K562 (cell line): Measurements from ENCODE around the gene BTBD1. TPM values are rescaled to one million over a fixed set of nuclear protein-coding genes. Genes with fewer than 3 reads are reported as not detected.

Experiments
- ATAC-seq: fragments of 200-7000 bp; cut with Tn5 transposase; 3 replicates; pipeline ENCODE4 v1.9.1; 2020; ENCODE audit warnings: moderate library complexity
- BruUV-seq: library from RNA; stranded (reverse); fragments of 400-500 nt; replicated peaks from 2 replicates; lab custom pipeline; 2021; lab: Mats Ljungman, UMichigan
- CTCF ChIA-PET: fragments of 300-600 bp; formaldehyde crosslinking; extraction: SDS; loops from one replicate; lab custom pipeline; 2021; ENCODE audit warnings: low intra/inter-chr PET ratio; lab: Yijun Ruan, JAX
- POLR2A ChIA-PET: fragments of 300-600, 350-650 bp; sonication (Branson Sonifier 250); formaldehyde crosslinking; extraction: SDS; loops from one replicate; lab custom pipeline; 2021; ENCODE audit warnings: antibody characterized with exemption, inconsistent platforms; lab: Yijun Ruan, JAX
- DNase-seq, 4 experiments: peaks; one replicate each; pipeline versions ENCODE4 v3.0.0 to v3.0.0-alpha.2; 2011 to 2018; ENCODE audit warnings: low spot score in 3 of 4, mixed read lengths in 3 of 4; ENCODE audit errors: extremely low read depth in 1 of 4
- FAIRE-seq: peaks from 2 replicates; lab custom pipeline; 2011; peaks lifted over from hg19 to GRCh38; lab: Jason Lieb, UNC
- H2AFZ ChIP-seq: 2 replicates; pipeline ENCODE4 v1.6.0; 2011; ENCODE audit warnings: low read depth, low read length, control low read depth, inconsistent platforms
- H3K27ac ChIP-seq: fragments of 200-600 bp; 3 replicates; pipeline ENCODE4 v1.8.0; 2011; ENCODE audit warnings: low read depth, mild to moderate bottlenecking, control low read depth, inconsistent platforms, low read length, moderate library complexity, mixed read lengths; ENCODE audit errors: extremely low read depth
- H3K27me3 ChIP-seq, 2 experiments: fragments of 300-600 bp in 1 of 2; 2 replicates in 1 of 2; 3 replicates in 1 of 2; pipeline versions ENCODE4 v1.6.0 to v1.8.0; 2011; ENCODE audit warnings: inconsistent platforms in 2 of 2, low read length in 2 of 2, mild to moderate bottlenecking in 1 of 2, mixed read lengths in 1 of 2, moderate library complexity in 1 of 2; ENCODE audit not compliant: control insufficient read depth in 2 of 2, insufficient read depth in 2 of 2
- H3K36me3 ChIP-seq: fragments of 300-600 bp; 3 replicates; pipeline ENCODE4 v1.8.0; 2011; ENCODE audit warnings: mild to moderate bottlenecking, low read length, inconsistent platforms; ENCODE audit not compliant: control insufficient read depth, insufficient read depth
- H3K4me1 ChIP-seq, 2 experiments: fragments of 200-600 bp in 1 of 2; replicated peaks in 1 of 2; 2 replicates in 1 of 2; 3 replicates in 1 of 2; pipeline versions ENCODE4 v1.5.1 to v1.8.0; 2011; ENCODE audit warnings: inconsistent platforms in 2 of 2, low read length in 2 of 2, mild to moderate bottlenecking in 1 of 2, mixed read lengths in 1 of 2, moderate library complexity in 1 of 2; ENCODE audit not compliant: control insufficient read depth in 2 of 2, insufficient read depth in 2 of 2
- H3K4me2 ChIP-seq: 2 replicates; pipeline ENCODE4 v1.6.1; 2011; ENCODE audit warnings: low read length, control low read depth, inconsistent platforms, mixed read lengths; ENCODE audit not compliant: insufficient read depth
- H3K4me3 ChIP-seq: fragments of 200-600 bp; sonication (generic), shearing (Covaris generic); 2 replicates; pipeline ENCODE4 v1.5.1; 2016; ENCODE audit warnings: control low read depth, inconsistent platforms
- H3K79me2 ChIP-seq: fragments of 200-600 bp; 3 replicates; pipeline ENCODE4 v1.8.0; 2011; ENCODE audit warnings: low read length, inconsistent platforms; ENCODE audit not compliant: control insufficient read depth, insufficient read depth
- H3K9ac ChIP-seq, 2 experiments: 2 replicates each; pipeline versions ENCODE4 v1.6.0 to v1.6.1; 2011; ENCODE audit warnings: low read depth in 2 of 2, low read length in 2 of 2, control low read depth in 1 of 2, inconsistent platforms in 1 of 2, mild to moderate bottlenecking in 1 of 2, mixed read lengths in 1 of 2; ENCODE audit not compliant: insufficient read depth in 1 of 2
- H3K9me1 ChIP-seq: one replicate; pipeline ENCODE4 v1.6.0; 2011; ENCODE audit warnings: inconsistent platforms, mild to moderate bottlenecking, low read length, moderate library complexity; ENCODE audit not compliant: control insufficient read depth, insufficient read depth
- H3K9me3 ChIP-seq: replicated peaks from 2 replicates; pipeline ENCODE4 v1.5.1; 2011; ENCODE audit warnings: low read depth, low read length, inconsistent platforms; ENCODE audit not compliant: control insufficient read depth, insufficient read depth
- H4K20me1 ChIP-seq: replicated peaks from 2 replicates; pipeline ENCODE4 v1.6.1; 2011; ENCODE audit warnings: low read length, inconsistent platforms, mixed read lengths; ENCODE audit not compliant: control insufficient read depth, insufficient read depth
- BACH1 ChIP-seq: fragments of 200-800 bp; sonication (Bioruptor generic); IDR thresholded peaks from 2 replicates; pipeline ENCODE4 v1.6.1; 2016; ENCODE audit warnings: missing genetic modification characterization, missing compliant biosample characterization
- BHLHE40 ChIP-seq: IDR thresholded peaks from 2 replicates; pipeline ENCODE4 v1.6.1; 2011; ENCODE audit warnings: low read length, improper control_type of control experiment
- FOXJ2 ChIP-seq: fragments of 200-800 bp; sonication (Bioruptor generic); IDR thresholded peaks from 2 replicates; pipeline ENCODE4 v1.6.1; 2016; ENCODE audit warnings: missing genetic modification characterization, missing compliant biosample characterization
- GTF2E2 ChIP-seq: fragments of 200-800 bp; sonication (Bioruptor generic); IDR thresholded peaks from 2 replicates; pipeline ENCODE4 v1.6.1; 2016; ENCODE audit warnings: missing genetic modification characterization, missing compliant biosample characterization
- NFYB ChIP-seq: IDR thresholded peaks from 2 replicates; pipeline ENCODE4 v1.6.1; 2011; ENCODE audit warnings: mild to moderate bottlenecking, moderate library complexity; ENCODE audit not compliant: insufficient read length; ENCODE audit errors: extremely low read depth
- NKRF ChIP-seq: fragments of 450-650 bp; IDR thresholded peaks from 2 replicates; pipeline ENCODE4 v1.6.1; 2016; ENCODE audit warnings: borderline replicate concordance
- PRPF4 ChIP-seq: fragments of 200-400 bp; formaldehyde crosslinking; IDR thresholded peaks from one replicate; pipeline ENCODE4 v1.6.1; 2017; ENCODE audit warnings: low read length, low read depth, mild to moderate bottlenecking; ENCODE audit not compliant: insufficient read depth, poor library complexity, severe bottlenecking
- RBBP5 ChIP-seq: fragments of 200-600 bp; sonication (generic); IDR thresholded peaks from 2 replicates; pipeline ENCODE4 v1.6.1; 2012; ENCODE audit warnings: borderline replicate concordance, mild to moderate bottlenecking, low read length, control low read depth, inconsistent platforms; ENCODE audit not compliant: insufficient read depth, poor library complexity, severe bottlenecking
- SIN3B ChIP-seq: fragments of 450-650 bp; IDR thresholded peaks from 2 replicates; pipeline ENCODE4 v1.6.1; 2017; ENCODE audit warnings: low read depth, mild to moderate bottlenecking, moderate library complexity
- TAF15 ChIP-seq: fragments of 200-400 bp; formaldehyde crosslinking; IDR thresholded peaks from 2 replicates; pipeline ENCODE4 v1.6.1; 2017; ENCODE audit warnings: mild to moderate bottlenecking, low read depth, low read length, moderate library complexity
- ZFP1 ChIP-seq: fragments of 450-650 bp; formaldehyde crosslinking; IDR thresholded peaks from 2 replicates; pipeline ENCODE4 v1.4.0; 2020; ENCODE audit warnings: mild to moderate bottlenecking, mixed read lengths
- ZHX1 ChIP-seq: fragments of 150-350 bp; conservative IDR thresholded peaks from 2 replicates; pipeline ENCODE4 v1.6.1; 2014; ENCODE audit warnings: low read length
- ZNF175 ChIP-seq: fragments of 200-800 bp; sonication (Bioruptor generic); IDR thresholded peaks from 2 replicates; pipeline ENCODE4 v1.6.1; 2016; ENCODE audit warnings: low read depth, mild to moderate bottlenecking, missing genetic modification characterization, missing compliant biosample characterization
- ZNF263 ChIP-seq: sonication (generic); formaldehyde crosslinking; IDR thresholded peaks from 2 replicates; pipeline ENCODE4 v1.8.0; 2022; ENCODE audit warnings: mild to moderate bottlenecking, missing genetic modification reagents, borderline replicate concordance
- ZNF3 ChIP-seq: fragments of 250-450 bp; sonication (Bioruptor Pico); IDR thresholded peaks from 2 replicates; pipeline ENCODE4 v1.5.0; 2021; ENCODE audit warnings: mild to moderate bottlenecking, moderate library complexity
- ZSCAN32 ChIP-seq: fragments of 450-650 bp; formaldehyde crosslinking; IDR thresholded peaks from 2 replicates; pipeline ENCODE4 v1.4.0; 2020; ENCODE audit warnings: mild to moderate bottlenecking, moderate library complexity
- WGBS: fragments of 100-300 bp; shearing (Covaris generic); methylation state at CpG from one replicate; pipeline ENCODE4 v1.1.6; 2016; ENCODE audit warnings: low coverage, mixed read lengths; ENCODE audit not compliant: insufficient coverage; ENCODE audit errors: missing lambda C conversion rate; 5-methylcytosine and 5-hydroxymethylcytosine counted together
- in situ Hi-C: fragments of 300-500 bp; cut with MboI; formaldehyde crosslinking; loops from 4 replicates; pipeline ENCODE4 v1.15.0; 2018; ENCODE audit warnings: inconsistent platforms, mixed read lengths
- intact Hi-C: fragments of 100-400 bp; cut with micrococcal nuclease; formaldehyde crosslinking; loops from 2 replicates; pipeline ENCODE4 v1.14.2; 2022
- polyA plus RNA-seq, 8 experiments: library from polyadenylated mRNA; depleted of rRNA in 4 of 8; stranded (reverse) in 5 of 8; unstranded in 3 of 8; fragments of >200 nt; fragmentation: Nextera tagmentation in 2 of 8; fragmentation: Illumina TruSeq in 1 of 8; extraction: Ambion mirVana in 2 of 8; extraction: Trizol in 1 of 8; gene quantifications; 2 replicates each; pipeline versions ENCODE4 v1.2.1 to v1.2.3, GENCODE V29; 2011 to 2014; ENCODE audit warnings: inconsistent platforms in 1 of 8, missing spikeins in 1 of 8
- total RNA-seq, 7 experiments: library from RNA; depleted of rRNA in 6 of 7; stranded (reverse); fragments of >200 nt in 6 of 7; fragmentation: Illumina TruSeq in 2 of 7; extraction: Trizol in 2 of 7; gene quantifications; 2 replicates each; pipeline versions ENCODE4 v1.2.1 to v1.2.3, GENCODE V29; 2011 to 2021; ENCODE audit warnings: low replicate concordance in 1 of 7

Gene BTBD1
- total and polyA plus RNA-seq, 9 of the 15 experiments (the other 6 are each of a cell fraction or from before 2014, with no cell fraction given), result 19.4 to 106 (median 90.4) TPM

- no peak overlapping the region for H3K27ac ChIP-seq
- H3K4me1 ChIP-seq, result no peaks in the 10 kb centered on the region
- no peaks in the 10 kb centered on the region for H3K9me3 ChIP-seq
- H2AFZ ChIP-seq, result no peak overlapping the region
- 11% methylated on average over 7 of the region's 7 CpGs for WGBS
- no TSS peak for BruUV-seq
- H3K27me3 ChIP-seq, result peaks cover 6 to 14% of the 10 kb centered on the region in 2 experiments; a peak in 4 of 5 replicates
- no peak overlapping the region for H3K4me3 ChIP-seq
- ATAC-seq, result no peak
- H3K79me2 ChIP-seq, result no peaks in the 10 kb centered on the region
- no peak overlapping the region for H3K4me2 ChIP-seq
- TF ChIP-seq FOXJ2, result no peak
- no peak for TF ChIP-seq NKRF
- TF ChIP-seq ZNF263, result no peak
- no peak for TF ChIP-seq GTF2E2 (tag)
- TF ChIP-seq SIN3B, result no peak
- TF ChIP-seq PRPF4, result no peak
- no peak for TF ChIP-seq BACH1 (tag)
- TF ChIP-seq ZSCAN32 (CRISPR knock-in tag), result no peak
- TF ChIP-seq BHLHE40, result no peak
- TF ChIP-seq TAF15, result no peak
- TF ChIP-seq ZNF175 (CRISPR knock-in tag), result no peak
- no peak for TF ChIP-seq ZFP1 (CRISPR knock-in tag)
- TF ChIP-seq ZNF3 (CRISPR knock-in tag), result no peak
- no peak for TF ChIP-seq ZHX1
- no peak for TF ChIP-seq RBBP5
- no peak for TF ChIP-seq NFYB
- TF ChIP-seq, all 486 proteins: peak for 0
- ChIA-PET POLR2A (interaction anchor here (1.1 to 1.6 kb wide), 2 partner anchors 8 to 17 kb away, joined by 3 to 5 read pairs; partner anchors contain the start of gene RAMAC), CTCF (no interaction called here)
- FAIRE-seq (no peak), DNase-seq (no peak)
- intact Hi-C loops, result no loop called here
- H4K20me1 ChIP-seq, result no peaks in the 10 kb centered on the region
- in situ Hi-C loops, result no loop called here
- H3K9me1 ChIP-seq, result no peaks in the 10 kb centered on the region
- no peaks in the 10 kb centered on the region for H3K36me3 ChIP-seq
- no peak overlapping the region for H3K9ac ChIP-seq
Observed at GRCh38 chr15:82969353-82969752, 97.7 kb downstream of the BTBD1 start.
